ENCODE data around the gene ARMC9.
A peak's percentile ranks its signal among the peaks of the same experiment; 100 is the strongest.
"Not testable (repeated sequence)": the region's sequence is repeated elsewhere in the genome, so short reads cannot be mapped to it uniquely, and the experiment has no call there.

Gene ARMC9

GRCh38 chr2:231198291-231199173 lies at the start of gene ARMC9:
ARMC9 (plus strand) TSS chr2:231198631; CDS start chr2:231206239, 7,608 bp downstream.
- peak; percentile 54 for DNase-seq

GRCh38 chr2:231152800-231153557 lies 45.5 kb upstream of the ARMC9 start:
- DNase-seq: no peak

- DNase-seq: no peak
Observed at GRCh38 chr2:231159306-231159705, 39.1 kb upstream of the ARMC9 start.

- DNase-seq: no peak
Observed at GRCh38 chr2:231160701-231161100, 37.7 kb upstream of the ARMC9 start.

- DNase-seq: no peak
Observed at GRCh38 chr2:231161252-231161839, 37.1 kb upstream of the ARMC9 start.

GRCh38 chr2:231161877-231162329 lies 36.5 kb upstream of the ARMC9 start:
- DNase-seq: no peak

- no peak for DNase-seq
Observed at GRCh38 chr2:231163011-231163410, 35.4 kb upstream of the ARMC9 start.

- DNase-seq: no peak
Observed at GRCh38 chr2:231163414-231164095, 34.9 kb upstream of the ARMC9 start.

GRCh38 chr2:231167745-231168459 lies 30.5 kb upstream of the ARMC9 start:
- DNase-seq: no peak

- no peak for DNase-seq
Observed at GRCh38 chr2:231168460-231169139, 29.8 kb upstream of the ARMC9 start.

- DNase-seq: no peak
Observed at GRCh38 chr2:231169488-231169887, 28.9 kb upstream of the ARMC9 start.

- DNase-seq: no peak
Observed at GRCh38 chr2:231170055-231170454, 28.4 kb upstream of the ARMC9 start.

- no peak for DNase-seq
Observed at GRCh38 chr2:231172025-231172424, 26.4 kb upstream of the ARMC9 start.

- DNase-seq: no peak
Observed at GRCh38 chr2:231174211-231174651, 24.2 kb upstream of the ARMC9 start.

GRCh38 chr2:231176066-231176465 lies 22.4 kb upstream of the ARMC9 start:
- no peak for DNase-seq

GRCh38 chr2:231177156-231178025 lies 21.0 kb upstream of the ARMC9 start:
- no peak for DNase-seq

- not testable (repeated sequence) for DNase-seq
Observed at GRCh38 chr2:231178805-231179204, 19.6 kb upstream of the ARMC9 start.

- no peak for DNase-seq
Observed at GRCh38 chr2:231181860-231182512, 16.4 kb upstream of the ARMC9 start.

GRCh38 chr2:231182513-231182899 lies 15.9 kb upstream of the ARMC9 start:
- DNase-seq: no peak

GRCh38 chr2:231183851-231184250 lies 14.6 kb upstream of the ARMC9 start:
- DNase-seq: no peak

Measured in DMS79 treated with DMSO at 0.1 percent for 48 hours (cell line).